Measurements from ENCODE around the gene INPP4B.
"Not testable (repeated sequence)": the region's sequence is repeated elsewhere in the genome, so short reads cannot be mapped to it uniquely, and the experiment has no call there.

Gene INPP4B

GRCh38 chr4:142823796-142824195, 22.3 kb downstream of the INPP4B start:
- DNase-seq, result no peak

- no peak for DNase-seq
These were observed 27.6 kb downstream of the INPP4B start for GRCh38 chr4:142818476-142818875.

DNA sequence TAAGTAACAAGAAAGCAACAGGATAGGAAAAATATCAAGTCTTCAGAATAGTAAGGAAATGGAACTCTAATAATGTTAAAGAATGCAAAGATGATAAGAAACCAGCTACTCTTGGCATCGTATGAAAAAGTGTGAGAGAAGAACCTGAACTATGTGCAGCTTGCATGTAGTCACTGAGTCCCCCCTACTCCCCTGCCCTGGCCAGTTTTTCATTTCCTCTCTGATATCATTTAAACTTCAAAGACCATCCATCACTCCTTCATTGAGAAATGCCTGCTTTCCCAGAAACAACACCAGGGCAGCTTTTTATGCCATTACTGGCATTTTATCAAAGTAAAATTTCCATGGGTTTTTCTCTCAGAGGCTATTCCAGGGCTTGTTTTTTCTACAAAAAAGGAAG, 28.1 kb downstream of the INPP4B start:
- no peak for DNase-seq

DNA sequence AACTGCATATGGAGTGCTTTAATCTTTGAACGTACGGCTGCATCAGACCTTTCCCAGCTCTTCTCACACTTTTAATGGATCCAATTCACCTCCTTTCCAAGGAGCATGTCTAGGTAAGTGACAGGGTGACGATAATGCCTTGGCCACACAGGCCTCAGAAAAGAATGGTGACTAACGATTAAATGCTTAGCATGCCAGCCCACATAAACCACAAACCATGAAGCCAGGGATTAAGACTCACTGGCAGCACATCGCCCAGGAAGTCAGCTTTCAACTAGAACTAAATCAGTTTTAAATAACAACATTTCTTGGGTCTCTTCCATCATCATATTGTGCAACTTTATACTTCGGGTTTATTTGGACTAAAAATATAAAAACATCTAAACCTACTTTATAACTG, 28.7 kb downstream of the INPP4B start:
- DNase-seq, result no peak

- DNase-seq, result no peak
These were observed 30.3 kb downstream of the INPP4B start for GRCh38 chr4:142815834-142816233.

- no peak for DNase-seq
These were observed 32.7 kb downstream of the INPP4B start for GRCh38 chr4:142813388-142813787.

GRCh38 chr4:142812091-142812490, 34.0 kb downstream of the INPP4B start:
- no peak for DNase-seq

- DNase-seq, result no peak
These were observed 35.1 kb downstream of the INPP4B start for GRCh38 chr4:142811034-142811433.

- DNase-seq, result no peak
These were observed 36.5 kb downstream of the INPP4B start for GRCh38 chr4:142809559-142809958.

DNA sequence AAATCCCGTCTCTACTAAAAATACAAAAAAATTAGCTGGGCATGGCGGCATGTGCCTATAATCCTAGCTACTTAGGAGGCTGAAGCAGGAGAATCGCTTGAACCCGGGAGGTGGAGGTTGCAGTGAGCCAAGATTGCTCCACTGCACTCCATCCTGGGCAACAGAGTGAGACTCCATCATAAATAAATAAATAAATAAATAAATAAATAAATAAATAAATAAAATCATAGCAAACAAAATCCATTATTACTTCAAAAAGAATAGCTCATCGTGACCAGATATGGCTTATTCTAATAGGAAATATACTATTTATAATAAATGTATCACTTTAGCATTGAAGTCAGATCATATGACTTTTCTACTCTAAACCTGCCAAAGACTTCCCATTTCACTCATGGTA, 42.2 kb downstream of the INPP4B start:
- not testable (repeated sequence) for DNase-seq

- no peak for DNase-seq
These were observed 44.1 kb downstream of the INPP4B start for GRCh38 chr4:142801966-142802365.

- no peak for DNase-seq
These were observed 65.0 kb downstream of the INPP4B start for GRCh38 chr4:142781114-142781513.

DNA sequence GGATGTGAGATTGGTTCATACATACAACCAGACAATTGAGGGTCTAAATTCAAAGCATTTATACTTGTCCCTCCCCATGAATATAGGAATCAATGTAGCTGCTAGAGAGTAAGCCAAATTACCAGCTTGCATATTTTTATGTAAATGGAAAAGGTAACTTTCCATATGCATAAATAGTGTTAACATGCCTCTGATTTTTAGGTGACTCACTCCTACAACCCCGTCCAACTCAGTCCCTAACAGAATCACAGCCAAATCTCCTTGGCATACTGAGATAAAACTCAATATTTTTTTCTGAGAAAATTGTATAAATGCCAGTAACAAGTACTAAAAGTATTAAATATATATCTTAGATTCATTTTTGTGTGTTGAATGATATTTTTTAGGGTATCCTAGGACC, 67.2 kb downstream of the INPP4B start:
- no peak for DNase-seq

DNA sequence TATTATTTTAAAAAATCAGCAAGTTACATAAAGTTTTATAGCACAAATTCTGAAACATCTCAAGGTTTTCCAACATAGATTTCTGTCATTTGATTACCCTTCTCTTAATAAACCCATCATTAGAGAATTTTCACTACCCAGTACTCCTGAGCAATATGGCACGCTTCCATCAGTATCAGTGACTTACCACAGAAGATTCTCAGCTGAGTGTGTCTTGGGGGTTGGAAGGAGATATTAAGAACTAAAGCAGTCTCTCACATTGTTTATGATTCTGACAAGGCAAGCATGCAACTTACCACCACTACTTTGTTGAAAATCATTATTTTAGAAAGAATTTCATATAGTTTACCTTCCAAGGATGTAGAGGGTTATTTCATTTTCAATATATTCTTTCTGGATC, 67.7 kb downstream of the INPP4B start:
- DNase-seq, result no peak

DNA sequence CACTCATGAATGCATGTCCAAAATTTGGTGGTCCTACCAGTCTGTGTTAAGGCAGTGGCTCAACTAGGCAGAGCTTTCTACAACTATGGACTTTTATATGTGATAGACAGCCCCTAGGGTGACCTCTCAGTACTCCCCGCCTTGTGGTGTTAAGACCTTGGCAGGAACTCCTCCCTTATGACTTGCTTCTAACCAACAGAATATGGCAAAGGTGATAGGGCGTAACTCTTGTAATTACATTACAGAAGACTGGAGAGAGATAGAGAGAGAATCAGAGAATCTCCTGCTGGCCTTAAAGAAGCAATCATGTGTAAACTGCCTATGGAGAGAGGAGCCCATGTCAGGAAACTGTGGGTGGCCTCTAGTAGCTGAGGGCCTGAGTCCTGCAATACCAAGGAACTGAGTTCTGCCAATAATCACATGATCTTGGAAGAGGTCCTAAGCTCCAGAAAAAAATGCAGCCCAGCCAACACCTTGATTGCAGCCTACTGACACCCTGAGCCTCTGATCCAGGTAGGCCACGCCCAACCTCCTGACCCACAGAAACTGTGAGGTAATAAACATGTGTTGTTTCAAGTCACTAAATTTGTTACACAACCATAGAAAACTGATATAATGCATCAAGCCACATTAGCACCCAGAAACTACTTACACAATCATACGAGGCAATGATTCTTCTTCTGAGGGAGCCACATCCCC, 68.9 kb downstream of the INPP4B start:
- DNase-seq, result no peak

DNA sequence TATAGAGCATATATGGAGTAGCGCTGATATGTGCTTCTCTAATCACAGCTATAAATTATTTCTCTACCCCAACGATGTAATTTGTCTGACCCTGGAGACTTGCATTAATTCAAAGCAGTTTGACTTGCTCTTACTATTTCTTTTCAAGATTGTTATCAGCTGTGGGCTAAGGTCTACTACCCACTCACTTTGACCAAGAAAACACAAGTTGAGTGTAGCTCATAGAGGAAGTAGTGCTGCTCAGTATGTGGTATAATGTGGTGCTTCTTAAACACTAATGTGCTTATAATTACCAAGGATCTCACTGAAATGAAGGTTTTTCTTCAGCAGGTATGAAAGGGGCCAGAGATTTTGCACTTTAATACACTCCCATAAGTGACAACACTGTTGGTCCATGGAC, 70.1 kb downstream of the INPP4B start:
- DNase-seq, result no peak

- DNase-seq, result no peak
These were observed 72.6 kb downstream of the INPP4B start for GRCh38 chr4:142773505-142773904.

GRCh38 chr4:142762280-142762679, 83.8 kb downstream of the INPP4B start:
- DNase-seq, result no peak

GRCh38 chr4:142752202-142752786, 93.8 kb downstream of the INPP4B start:
- DNase-seq, result no peak

- DNase-seq, result no peak
These were observed 102.8 kb downstream of the INPP4B start for GRCh38 chr4:142743121-142743825.

DNA sequence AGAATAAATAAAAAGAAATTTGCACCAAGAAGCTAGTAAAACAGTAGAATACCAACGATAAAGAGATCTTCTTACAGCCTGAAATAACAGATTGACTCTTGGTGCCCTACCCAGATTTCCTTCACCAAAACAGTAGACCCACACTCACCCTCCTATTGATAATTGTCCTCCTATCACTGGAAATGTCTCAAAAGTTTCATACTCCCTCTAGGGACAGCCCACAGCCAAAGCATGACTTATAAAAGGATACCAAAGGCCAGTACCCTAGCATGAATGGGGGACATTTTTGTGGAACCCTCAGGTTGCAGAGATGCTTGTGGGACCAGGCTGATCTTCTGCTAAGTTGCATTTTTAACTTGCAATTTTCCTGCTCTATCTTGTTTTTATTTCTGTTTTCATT, 104.1 kb downstream of the INPP4B start:
- DNase-seq, result no peak

GRCh38 chr4:142728233-142728632, 117.9 kb downstream of the INPP4B start:
- no peak for DNase-seq

GRCh38 chr4:142727149-142727548, 119.0 kb downstream of the INPP4B start:
- DNase-seq, result no peak

GRCh38 chr4:142725886-142726285, 120.2 kb downstream of the INPP4B start:
- no peak for DNase-seq
